Esophagus squamous epithelium (tissue), 4 donors: ENCODE data around the gene OTOA.

Experiments used
- CTCF ChIP-seq, 6 experiments: fragments of 450-650 bp in 4 of 6; fragments of 200-600 bp in 2 of 6; sonication (generic) in 2 of 6; IDR thresholded peaks; one replicate each; pipeline ENCODE4 v1.5.1; 2016 to 2019; ENCODE audit warnings: antibody characterized with exemption in 6 of 6, mild to moderate bottlenecking in 4 of 6, moderate library complexity in 4 of 6
- POLR2A ChIP-seq, 4 donors: fragments of 450-650 bp; IDR thresholded peaks; one replicate each; pipeline ENCODE4 v1.6.1; 2017; ENCODE audit warnings: antibody characterized with exemption in 4 of 4, mild to moderate bottlenecking in 4 of 4, moderate library complexity in 3 of 4

DNA sequence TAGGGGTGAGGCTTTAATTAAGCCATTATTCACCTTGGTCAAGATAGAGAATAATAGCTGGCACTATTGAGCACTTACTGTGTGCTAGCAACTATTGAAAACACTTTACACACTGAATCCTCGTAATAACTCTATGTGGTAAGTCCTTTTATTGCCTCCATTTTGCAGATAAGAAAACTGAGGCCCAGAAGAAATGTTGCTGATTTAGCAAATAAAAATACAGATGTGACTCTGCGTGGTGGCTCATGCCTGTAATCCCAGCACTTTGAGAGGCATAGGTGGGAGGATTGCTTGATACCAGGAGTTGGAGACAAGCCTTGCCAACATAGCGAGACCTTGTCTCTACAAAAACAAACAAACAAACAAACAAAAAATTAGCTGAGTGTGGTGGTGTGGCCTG lies 19.4 kb downstream of the OTOA start:
- TF ChIP-seq POLR2A (IDR thresholded peaks at IDR 0.05) (no peak), CTCF (IDR thresholded peaks at IDR 0.05) (no peak)
